Embryonic facial prominence (tissue), 1 donor: ENCODE results near the gene VPS29.
A peak's percentile ranks its signal among the peaks of the same experiment; 100 is the strongest.

Source experiments
- DNase-seq: peaks from one replicate; pipeline ENCODE4 v3.0.0-alpha.2; 2016; ENCODE audit errors: extremely low spot score

The VPS29 gene

GRCh38 chr12:110449799-110450497 is 52.0 kb downstream of the VPS29 start, which contains the start of gene ARPC3:
TSS of gene ARPC3 (minus strand) at chr12:110450337. CDS start at chr12:110450260, 77 bp downstream.
- peak; percentile 93 for DNase-seq

DNA sequence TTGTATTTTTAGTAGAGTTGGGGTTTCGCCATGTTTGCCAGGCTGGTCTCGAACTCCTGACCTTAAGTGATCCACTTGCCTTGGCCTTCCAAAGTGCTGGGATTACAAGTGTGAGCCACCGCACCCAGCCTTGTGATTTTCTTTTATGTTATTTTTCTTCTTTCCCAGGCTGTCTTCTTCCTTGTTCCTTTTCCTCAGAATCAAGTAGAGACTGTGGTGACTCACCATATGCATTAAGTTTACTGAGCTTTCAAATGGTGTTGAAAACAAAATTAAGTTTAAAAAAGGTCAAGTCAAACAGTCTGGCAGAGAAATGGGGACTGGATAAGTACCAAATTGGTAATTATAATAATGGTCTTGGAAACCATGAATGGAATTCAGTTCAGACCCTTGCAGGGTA is 57.5 kb downstream of the VPS29 start:
- DNase-seq = no peak
